ENCODE data around the gene APOBEC2.

Gene APOBEC2

DNA sequence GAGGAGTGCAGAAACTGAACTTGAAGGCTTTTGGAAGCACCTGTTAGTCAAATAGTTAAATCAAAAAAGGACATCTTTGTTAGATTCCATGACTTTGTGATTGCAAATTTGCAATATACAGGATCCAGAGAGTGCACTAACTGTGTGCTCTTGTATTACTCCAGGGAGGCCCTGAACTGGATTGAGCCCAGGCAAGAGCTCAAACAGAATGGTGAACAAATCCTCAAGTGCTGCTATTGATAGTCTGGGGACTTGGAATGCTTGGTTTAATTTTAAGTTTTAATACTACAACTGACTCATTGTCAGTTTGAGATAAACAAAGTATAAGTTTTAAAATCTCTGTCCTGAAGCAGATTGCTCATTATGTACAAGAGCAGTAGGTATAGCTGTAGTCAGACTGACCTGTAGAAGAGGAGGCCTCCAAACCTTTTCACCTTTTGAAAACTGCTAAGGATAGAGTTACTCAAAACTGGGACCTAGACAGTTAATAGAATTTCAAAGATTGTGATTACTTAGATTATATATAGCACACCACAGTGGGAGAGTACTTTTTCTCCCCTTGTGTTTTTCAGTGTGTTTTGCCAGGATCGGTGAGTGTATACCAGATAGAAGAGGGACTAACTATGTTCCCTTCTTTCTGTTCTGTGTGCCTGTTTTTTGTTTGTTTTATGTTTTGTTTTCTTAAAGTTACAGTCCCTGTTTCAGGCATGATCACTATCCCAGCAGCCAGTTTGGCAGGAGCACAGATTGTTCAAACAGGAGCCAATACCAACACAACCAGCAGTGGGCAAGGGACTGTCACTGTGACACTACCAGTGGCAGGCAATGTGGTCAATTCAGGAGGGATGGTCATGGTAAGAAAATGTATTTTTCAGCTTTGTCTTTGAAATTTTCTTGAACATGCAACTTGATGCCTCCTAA is 38.1 kb downstream of the APOBEC2 start:
- DNase-seq: no peak

DNA sequence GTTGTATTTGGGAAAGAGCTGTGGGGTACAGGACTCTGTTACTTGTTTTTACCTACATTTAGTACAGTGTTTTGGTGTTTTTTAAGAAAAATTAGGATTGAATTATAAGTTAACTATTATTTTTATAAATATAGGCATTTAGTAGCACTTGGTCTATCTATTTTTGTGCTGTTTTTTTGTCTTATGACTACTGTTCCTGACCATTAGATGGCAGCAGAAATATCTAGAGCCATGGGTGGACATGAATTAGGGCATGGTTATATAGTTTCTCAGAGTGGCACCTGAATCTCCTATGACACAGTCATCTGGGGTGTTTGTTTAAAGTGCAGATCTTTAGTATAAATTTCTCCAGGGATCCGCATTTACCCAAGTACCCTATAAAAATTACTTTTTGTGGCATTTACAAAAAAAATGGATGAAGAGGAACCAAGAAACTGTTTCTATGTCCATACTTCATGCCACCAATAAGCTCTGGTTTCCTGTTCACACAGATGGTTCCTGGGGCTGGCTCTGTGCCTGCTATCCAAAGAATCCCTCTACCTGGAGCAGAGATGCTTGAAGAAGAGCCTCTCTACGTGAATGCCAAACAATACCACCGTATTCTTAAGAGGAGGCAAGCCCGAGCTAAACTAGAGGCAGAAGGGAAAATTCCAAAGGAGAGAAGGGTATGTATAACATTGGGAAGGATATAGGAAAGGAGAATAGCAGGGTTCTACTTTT is 39.6 kb downstream of the APOBEC2 start:
- DNase-seq: peak; percentile 10 to 65 (median 34)

DNA sequence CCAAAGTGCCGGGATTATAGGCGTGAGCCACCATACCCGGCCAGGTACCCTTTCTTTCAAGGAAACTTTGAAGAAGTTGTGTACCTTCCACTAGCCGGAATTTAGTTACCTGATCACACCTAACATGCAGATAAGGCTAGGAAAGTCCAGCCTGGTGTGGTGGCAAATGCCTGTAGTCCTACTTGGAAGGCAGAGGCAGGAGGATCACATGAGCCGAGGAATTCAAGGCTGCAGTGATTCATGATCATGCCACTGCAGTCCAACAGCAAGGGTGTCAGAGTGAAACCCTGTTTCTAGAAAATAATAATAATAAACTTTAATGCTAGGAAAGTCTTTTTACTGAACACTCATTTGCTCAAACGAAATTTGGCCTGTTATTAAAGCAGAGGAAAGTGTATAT is 40.7 kb downstream of the APOBEC2 start:
- no peak for DNase-seq

DNA sequence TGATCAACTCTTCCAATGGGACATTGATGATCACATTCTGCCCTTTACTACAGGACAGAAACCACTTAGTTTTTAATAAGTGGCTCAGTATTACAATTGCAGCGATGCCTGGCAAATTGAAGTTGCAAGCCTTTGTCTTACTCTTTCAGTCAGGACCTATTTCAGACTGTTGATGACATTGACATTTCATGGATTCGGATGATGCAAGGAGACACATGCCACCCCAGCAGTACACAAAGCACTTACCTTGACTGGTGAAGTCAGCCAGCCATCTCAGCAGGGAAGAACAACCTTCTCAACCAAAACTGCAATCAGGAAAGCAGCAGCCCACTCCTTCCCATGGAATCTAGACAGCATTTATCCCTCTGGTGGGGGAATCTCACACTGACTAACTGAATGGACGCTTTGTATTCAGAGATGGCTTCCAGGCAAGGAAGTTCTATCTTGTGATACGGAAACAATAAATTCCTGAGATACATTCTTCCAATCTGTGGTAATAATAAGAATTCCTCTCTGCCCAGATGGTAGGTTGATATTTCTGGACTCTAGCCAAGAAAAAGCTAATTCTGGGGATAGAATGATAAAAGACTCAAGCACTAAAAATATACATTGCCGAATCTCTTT is 44.6 kb downstream of the APOBEC2 start:
- DNase-seq: no peak

DNA sequence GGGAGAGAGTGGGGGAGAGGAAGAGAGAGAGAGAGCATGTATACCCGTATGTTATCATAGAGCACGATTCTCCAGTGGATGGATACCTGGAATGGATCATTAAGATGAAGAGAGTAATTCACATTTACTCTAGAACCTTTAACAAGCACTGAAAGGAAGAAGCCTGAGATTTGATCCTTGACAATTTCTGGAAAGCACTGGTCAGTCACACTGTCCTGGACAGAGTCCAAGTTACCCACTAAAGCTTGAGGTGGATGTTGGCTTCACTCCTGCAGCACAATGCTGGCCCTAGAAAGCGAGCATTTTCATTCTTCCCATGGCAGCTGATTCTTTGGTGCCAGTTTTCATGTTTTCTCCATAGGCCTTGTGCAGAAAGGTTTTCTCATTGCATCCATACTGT is 45.4 kb downstream of the APOBEC2 start:
- no peak for DNase-seq

DNA sequence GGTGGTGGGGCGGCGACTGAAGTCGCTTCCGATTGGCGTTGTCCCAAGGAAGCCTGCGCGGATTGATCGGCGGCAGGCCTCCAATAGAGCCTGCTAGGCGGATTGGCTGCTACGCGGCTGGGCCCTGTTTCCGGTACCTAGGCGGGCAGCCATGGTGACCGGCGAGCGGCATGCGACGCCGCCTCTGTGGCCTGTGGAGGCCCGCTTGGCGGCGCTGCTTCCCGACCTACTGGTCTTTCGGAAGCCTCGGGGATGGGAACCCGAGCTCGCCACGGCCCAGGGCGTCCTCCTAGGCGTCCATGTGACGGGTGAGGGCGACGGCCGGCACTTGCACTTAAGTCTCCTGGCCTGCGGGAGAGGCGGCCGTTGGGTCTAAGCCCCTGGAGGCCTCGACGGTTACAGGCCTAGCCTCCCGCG is 47.9 kb downstream of the APOBEC2 start:
- DNase-seq: no peak

DNA sequence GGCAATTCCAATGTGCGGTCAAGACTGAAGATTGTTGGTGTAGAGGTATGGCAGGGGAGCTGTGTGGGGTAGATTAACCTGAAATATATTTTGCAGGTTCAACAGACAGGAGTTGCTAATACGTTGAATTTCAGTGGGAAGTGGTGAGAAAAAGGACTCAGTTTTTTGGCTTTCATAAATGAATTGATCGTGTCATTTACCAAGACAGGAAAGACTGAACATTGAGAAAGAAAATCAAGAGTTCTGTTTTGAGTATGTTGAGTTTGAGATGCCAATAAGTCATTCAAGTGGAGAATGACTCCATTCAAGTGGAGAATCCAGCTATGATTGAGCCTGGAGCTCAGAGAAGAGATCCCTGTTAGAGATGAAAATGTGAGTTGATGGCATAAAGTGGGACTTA is 50.8 kb downstream of the APOBEC2 start:
- DNase-seq: no peak

DNA sequence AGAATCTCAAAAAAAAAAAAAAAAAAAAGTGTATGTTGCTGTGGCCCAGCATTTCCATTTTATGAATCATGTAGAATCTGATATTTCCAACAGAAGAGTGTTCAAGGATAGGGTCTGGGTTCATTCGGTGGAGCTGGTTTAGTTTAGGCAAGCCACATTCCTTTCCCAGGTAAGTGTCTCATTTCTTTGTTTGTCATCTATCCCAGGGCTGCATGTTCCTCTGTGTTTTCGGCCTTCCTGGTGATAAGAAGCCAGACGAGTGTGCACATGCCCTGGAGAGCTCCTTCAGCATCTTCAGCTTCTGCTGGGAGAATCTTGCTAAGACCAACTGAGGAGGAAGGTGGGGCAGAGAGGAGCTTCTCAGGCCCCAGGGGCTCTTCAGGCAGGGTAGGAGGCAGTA is 58.0 kb downstream of the APOBEC2 start:
- no peak for DNase-seq

All from suppressor macrophage (primary cell).